H1 (cell line): ENCODE measurements around the gene SLIT3. TPM values are rescaled to one million over a fixed set of nuclear protein-coding genes. Genes with fewer than 3 reads are reported as not detected.

Experiments
- CTCF ChIA-PET: fragments of 300-600 bp; sonication (Branson Sonifier 250); formaldehyde crosslinking; loops from one replicate; lab custom pipeline; 2021; ENCODE audit not compliant: partially characterized antibody; lab: Charles Lee
- POLR2A ChIA-PET: fragments of 300-600 bp; sonication (Branson Sonifier 250); formaldehyde crosslinking; loops from one replicate; lab custom pipeline; 2021; ENCODE audit warnings: inconsistent platforms; ENCODE audit not compliant: partially characterized antibody; lab: Charles Lee
- DNase-seq, 2 experiments: peaks; one replicate each; pipeline versions ENCODE4 v3.0.0 to v3.0.0-alpha.2; 2010 to 2022; ENCODE audit warnings: low spot score in 2 of 2, low read depth in 1 of 2, mixed read lengths in 1 of 2
- FAIRE-seq: peaks from 2 replicates; lab custom pipeline; 2011; peaks lifted over from hg19 to GRCh38; lab: Jason Lieb, UNC
- H2AFZ ChIP-seq: 2 replicates; pipeline ENCODE4 v1.8.1; 2012; ENCODE audit warnings: low read length, inconsistent platforms
- H2AK5ac ChIP-seq: 2 replicates; pipeline ENCODE4 v1.6.1; 2013; ENCODE audit warnings: low read depth, low read length
- H2BK120ac ChIP-seq: replicated peaks from 2 replicates; pipeline ENCODE3; 2013; ENCODE audit warnings: low read depth, low read length, inconsistent platforms
- H2BK12ac ChIP-seq: 2 replicates; pipeline ENCODE4 v1.6.1; 2013; ENCODE audit warnings: low read depth, low read length
- H2BK15ac ChIP-seq: 2 replicates; pipeline ENCODE4 v1.6.1; 2013; ENCODE audit warnings: low read length
- H2BK20ac ChIP-seq: 2 replicates; pipeline ENCODE4 v1.6.1; 2013; ENCODE audit warnings: low read length
- H2BK5ac ChIP-seq: 2 replicates; pipeline ENCODE4 v1.6.1; 2013; ENCODE audit warnings: low read depth, low read length
- H3K14ac ChIP-seq: 2 replicates; pipeline ENCODE4 v1.6.1; 2013; ENCODE audit warnings: inconsistent platforms; ENCODE audit not compliant: insufficient read length
- H3K18ac ChIP-seq: 2 replicates; pipeline ENCODE4 v1.6.1; 2013; ENCODE audit warnings: low read length; ENCODE audit errors: extremely low read depth
- H3K23ac ChIP-seq: 2 replicates; pipeline ENCODE4 v1.6.1; 2013; ENCODE audit warnings: inconsistent platforms; ENCODE audit not compliant: insufficient read length
- H3K23me2 ChIP-seq: 2 replicates; pipeline ENCODE4 v1.6.1; 2013; ENCODE audit warnings: low read depth, low read length
- H3K27ac ChIP-seq: 2 replicates; pipeline ENCODE4 v1.6.1; 2011; ENCODE audit warnings: low read depth, low read length, inconsistent platforms
- H3K27me3 ChIP-seq, 4 experiments: replicated peaks in 1 of 4; 1 replicate in 1 of 4; 2 replicates in 3 of 4; pipeline versions ENCODE4 v1.6.1 to v1.8.1; 2011 to 2013; ENCODE audit warnings: low read length in 3 of 4, mild to moderate bottlenecking in 3 of 4, inconsistent platforms in 2 of 4, mixed read lengths in 2 of 4, moderate library complexity in 1 of 4; ENCODE audit not compliant: control insufficient read depth in 3 of 4, insufficient read depth in 3 of 4; ENCODE audit errors: extremely low read depth in 1 of 4
- H3K36me3 ChIP-seq, 4 experiments: 2 replicates each; pipeline versions ENCODE4 v1.6.1 to v1.8.1; 2011 to 2013; ENCODE audit warnings: mild to moderate bottlenecking in 4 of 4, low read length in 3 of 4, moderate library complexity in 2 of 4, control low read depth in 1 of 4, inconsistent platforms in 1 of 4; ENCODE audit not compliant: insufficient read depth in 4 of 4, control insufficient read depth in 2 of 4
- H3K4ac ChIP-seq: replicated peaks from 2 replicates; pipeline ENCODE3; 2013; ENCODE audit warnings: low read length, low read depth, mixed read lengths, inconsistent platforms; ENCODE audit not compliant: insufficient read length
- H3K4me1 ChIP-seq, 4 experiments: replicated peaks in 1 of 4; 1 replicate in 1 of 4; 2 replicates in 3 of 4; pipeline versions ENCODE4 v1.6.1 to v1.8.1; 2011 to 2013; ENCODE audit warnings: low read length in 3 of 4, inconsistent platforms in 2 of 4, mixed read lengths in 1 of 4; ENCODE audit not compliant: insufficient read depth in 4 of 4, control insufficient read depth in 3 of 4
- H3K4me2 ChIP-seq, 2 experiments: 2 replicates each; pipeline versions ENCODE4 v1.6.1 to v1.8.1; 2011 to 2013; ENCODE audit warnings: low read depth in 2 of 2, low read length in 2 of 2, control low read depth in 1 of 2, inconsistent platforms in 1 of 2, mild to moderate bottlenecking in 1 of 2; ENCODE audit not compliant: insufficient read depth in 1 of 2
- H3K4me3 ChIP-seq, 4 experiments: fragments of 200-600, 300-600 bp in 1 of 4; sonication (generic), shearing (Covaris generic), sonication (Bioruptor Twin) in 1 of 4; 2 replicates each; pipeline versions ENCODE4 v1.5.1 to v1.8.1; 2011 to 2016; ENCODE audit warnings: low read length in 4 of 4, low read depth in 3 of 4, control low read depth in 2 of 4, inconsistent platforms in 2 of 4, mild to moderate bottlenecking in 2 of 4, mixed read lengths in 1 of 4, moderate library complexity in 1 of 4; ENCODE audit not compliant: insufficient read depth in 2 of 4; ENCODE audit errors: extremely low read depth in 1 of 4
- H3K56ac ChIP-seq: replicated peaks from 2 replicates; pipeline ENCODE3; 2013; ENCODE audit warnings: low read depth, mild to moderate bottlenecking, mixed read lengths, low read length, inconsistent platforms; ENCODE audit not compliant: insufficient read length
- H3K79me1 ChIP-seq: 2 replicates; pipeline ENCODE4 v1.6.1; 2013; ENCODE audit warnings: low read depth, low read length, control low read depth
- H3K79me2 ChIP-seq, 2 experiments: 2 replicates each; pipeline versions ENCODE4 v1.6.1 to v1.8.1; 2012 to 2013; ENCODE audit warnings: low read length in 2 of 2, mild to moderate bottlenecking in 2 of 2, inconsistent platforms in 1 of 2; ENCODE audit not compliant: insufficient read depth in 2 of 2, control insufficient read depth in 1 of 2
- H3K9ac ChIP-seq, 4 experiments: replicated peaks in 1 of 4; 1 replicate in 1 of 4; 2 replicates in 3 of 4; pipeline versions ENCODE4 v1.6.1 to v1.8.1; 2011 to 2013; ENCODE audit warnings: low read depth in 3 of 4, low read length in 3 of 4, control low read depth in 2 of 4, mild to moderate bottlenecking in 2 of 4, moderate library complexity in 2 of 4, inconsistent platforms in 1 of 4; ENCODE audit errors: extremely low read depth in 1 of 4
- H3K9me3 ChIP-seq, 2 experiments: 2 replicates each; pipeline versions ENCODE4 v1.6.1 to v1.8.1; 2012 to 2013; ENCODE audit warnings: mild to moderate bottlenecking in 2 of 2, moderate library complexity in 2 of 2, control low read depth in 1 of 2, inconsistent platforms in 1 of 2, low read depth in 1 of 2, low read length in 1 of 2, mixed read lengths in 1 of 2; ENCODE audit not compliant: insufficient read depth in 2 of 2
- H4K20me1 ChIP-seq, 2 experiments: replicated peaks in 1 of 2; 2 replicates each; pipeline versions ENCODE3 to v1.8.1; 2011 to 2013; ENCODE audit warnings: inconsistent platforms in 2 of 2, low read length in 2 of 2, mild to moderate bottlenecking in 1 of 2; ENCODE audit not compliant: insufficient read depth in 2 of 2, control insufficient read depth in 1 of 2
- H4K5ac ChIP-seq: 2 replicates; pipeline ENCODE4 v1.6.1; 2013; ENCODE audit warnings: low read length, low read depth, mixed read lengths, inconsistent platforms; ENCODE audit not compliant: insufficient read length
- H4K8ac ChIP-seq: 2 replicates; pipeline ENCODE4 v1.8.0; 2013; ENCODE audit warnings: mild to moderate bottlenecking, moderate library complexity, low read length, inconsistent platforms; ENCODE audit not compliant: insufficient read depth; ENCODE audit errors: extremely low read depth
- H4K91ac ChIP-seq: replicated peaks from 2 replicates; pipeline ENCODE3; 2013; ENCODE audit warnings: low read length, mixed read lengths, inconsistent platforms; ENCODE audit not compliant: insufficient read length
- BRCA1 ChIP-seq: IDR thresholded peaks from 2 replicates; pipeline ENCODE4 v1.6.1; 2012; ENCODE audit warnings: low read depth, low read length, improper control_type of control experiment
- CBX5 ChIP-seq: fragments of 300-800, 300-1000 bp; sonication (generic); IDR thresholded peaks from 2 replicates; pipeline ENCODE4 v1.7.1; 2016; ENCODE audit warnings: antibody characterized with exemption, low read length, low read depth
- CTBP2 ChIP-seq: IDR thresholded peaks from 2 replicates; pipeline ENCODE4 v1.7.0; 2011; ENCODE audit warnings: borderline replicate concordance, mild to moderate bottlenecking, moderate library complexity, mixed read lengths, low read length; ENCODE audit not compliant: insufficient read depth, insufficient read length
- EGR1 ChIP-seq: IDR thresholded peaks from 2 replicates; pipeline ENCODE4 v1.6.1; 2011; ENCODE audit warnings: low read depth, low read length, borderline replicate concordance
- KDM1A ChIP-seq: fragments of 200-600, 300-600 bp; sonication (generic); IDR thresholded peaks from 2 replicates; pipeline ENCODE4 v1.7.1; 2016; ENCODE audit warnings: mild to moderate bottlenecking, low read length, borderline replicate concordance
- WGBS, 2 experiments: shearing (Covaris generic) in 1 of 2; methylation state at CpG; one replicate each; pipeline versions ENCODE4 v1.1.6 to v1.1.7; 2013 to 2015; ENCODE audit warnings: low lambda C conversion rate in 2 of 2, mixed read lengths in 2 of 2, inconsistent platforms in 1 of 2, low coverage in 1 of 2, missing lambda C conversion rate in 1 of 2; ENCODE audit not compliant: insufficient replicate concordance in 2 of 2, insufficient coverage in 1 of 2, insufficient read length in 1 of 2; ENCODE audit errors: extremely low coverage in 1 of 2, missing lambda C conversion rate in 1 of 2; 5-methylcytosine and 5-hydroxymethylcytosine counted together
- polyA plus RNA-seq, 7 experiments: library from polyadenylated mRNA; depleted of rRNA in 3 of 7; stranded (reverse) in 5 of 7; unstranded in 2 of 7; fragments of >200 nt in 5 of 7; fragments of 200-250 nt in 2 of 7; gene quantifications; 1 replicate in 5 of 7; 2 replicates in 1 of 7; 4 replicates in 1 of 7; pipeline versions ENCODE4 v1.2.1 to v1.2.3, GENCODE V29; 2011 to 2013; ENCODE audit warnings: missing spikeins in 2 of 7, mixed read lengths in 2 of 7
- total RNA-seq: library from RNA; stranded (reverse); fragmentation: NEBNext Ultra II Directional; extraction: Animal tissue kit (Norgen Biotek cat#: 25700); gene quantifications from 2 replicates; pipeline ENCODE4 v1.2.1, GENCODE V29; 2021
- TF ChIP-seq, protein P1 (sequence below): IDR thresholded peaks from 2 replicates; pipeline ENCODE4 v1.6.1; 2011; ENCODE audit warnings: low read depth, mild to moderate bottlenecking, low read length; ENCODE audit not compliant: insufficient read depth
- TF ChIP-seq, protein P2 (sequence below): IDR thresholded peaks from 2 replicates; pipeline ENCODE4 v1.6.1; 2011; ENCODE audit warnings: low read length, improper control_type of control experiment
- TF ChIP-seq, protein P3 (sequence below): IDR thresholded peaks from 2 replicates; pipeline ENCODE4 v1.6.1; 2012; ENCODE audit warnings: inconsistent platforms
- TF ChIP-seq, protein P4 (sequence below), 3 experiments: IDR thresholded peaks; 1 replicate in 2 of 3; 2 replicates in 1 of 3; pipeline versions ENCODE4 v1.5.1 to v1.6.1; 2011; ENCODE audit warnings: low read length in 3 of 3, mild to moderate bottlenecking in 3 of 3, inconsistent platforms in 2 of 3, low read depth in 1 of 3, moderate library complexity in 1 of 3; ENCODE audit not compliant: insufficient read depth in 1 of 3; ENCODE audit errors: control extremely low read depth in 1 of 3

The SLIT3 gene
- total and polyA plus RNA-seq, 2 of the 8 experiments (the other 6 are each of a cell fraction or from before 2014, with no cell fraction given): 1.1 to 1.2 TPM

DNA sequence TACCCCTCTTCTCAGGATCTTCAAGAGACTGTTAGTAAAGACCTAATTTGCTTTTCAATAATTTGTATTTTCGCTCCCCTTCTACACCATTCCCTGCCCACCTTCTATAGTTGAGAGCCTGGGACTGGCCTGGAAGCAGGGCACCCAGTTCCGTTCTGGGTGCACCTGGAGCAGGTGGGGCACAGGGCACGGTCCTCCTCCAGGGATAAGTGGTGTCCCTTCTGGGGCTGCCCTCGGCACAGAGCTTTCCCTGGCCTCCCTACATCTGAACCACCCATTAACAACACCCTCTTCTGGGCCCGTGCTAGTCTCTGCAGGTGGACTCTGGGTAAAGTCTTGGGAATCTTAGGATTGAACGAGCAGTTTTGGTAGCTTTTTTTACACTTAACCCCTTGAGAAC, 628.9 kb downstream of the SLIT3 start:
- no peak overlapping the region for H2BK12ac ChIP-seq
- CTCF ChIA-PET: interaction anchor here (1.2 to 2.8 kb wide), 4 partner anchors 8 to 105 kb away, joined by 3 to 18 read pairs (median 4); no protein-coding TSS in a partner anchor
- FAIRE-seq: no peak

More for the DNA sequence above, 628.9 kb downstream of the SLIT3 start:
- no peak overlapping the region for H3K9ac ChIP-seq
- H3K4me1 ChIP-seq: 0 out of 7 replicates have a peak, but pooled peaks cover 0 to 2% (median 0%) of the 10 kb centered on the region in 4 experiments
- H2AK5ac ChIP-seq: no peak overlapping the region
- no peak overlapping the region for H3K23ac ChIP-seq
- H3K79me2 ChIP-seq: no peaks in the 10 kb centered on the region
- no peak overlapping the region for H4K91ac ChIP-seq
- no peak for DNase-seq
- H3K36me3 ChIP-seq: no peaks in the 10 kb centered on the region
- TF ChIP-seq CBX5 (no peak), BRCA1 (no peak), KDM1A (no peak), CTBP2 (no peak), EGR1 (no peak)
- TF ChIP-seq, protein P1, sequence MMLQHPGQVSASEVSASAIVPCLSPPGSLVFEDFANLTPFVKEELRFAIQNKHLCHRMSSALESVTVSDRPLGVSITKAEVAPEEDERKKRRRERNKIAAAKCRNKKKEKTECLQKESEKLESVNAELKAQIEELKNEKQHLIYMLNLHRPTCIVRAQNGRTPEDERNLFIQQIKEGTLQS: no peak
- TF ChIP-seq, protein P2, sequence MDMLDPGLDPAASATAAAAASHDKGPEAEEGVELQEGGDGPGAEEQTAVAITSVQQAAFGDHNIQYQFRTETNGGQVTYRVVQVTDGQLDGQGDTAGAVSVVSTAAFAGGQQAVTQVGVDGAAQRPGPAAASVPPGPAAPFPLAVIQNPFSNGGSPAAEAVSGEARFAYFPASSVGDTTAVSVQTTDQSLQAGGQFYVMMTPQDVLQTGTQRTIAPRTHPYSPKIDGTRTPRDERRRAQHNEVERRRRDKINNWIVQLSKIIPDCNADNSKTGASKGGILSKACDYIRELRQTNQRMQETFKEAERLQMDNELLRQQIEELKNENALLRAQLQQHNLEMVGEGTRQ: no peak
- TF ChIP-seq, protein P3, sequence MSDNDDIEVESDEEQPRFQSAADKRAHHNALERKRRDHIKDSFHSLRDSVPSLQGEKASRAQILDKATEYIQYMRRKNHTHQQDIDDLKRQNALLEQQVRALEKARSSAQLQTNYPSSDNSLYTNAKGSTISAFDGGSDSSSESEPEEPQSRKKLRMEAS: no peak
- TF ChIP-seq, protein P4, sequence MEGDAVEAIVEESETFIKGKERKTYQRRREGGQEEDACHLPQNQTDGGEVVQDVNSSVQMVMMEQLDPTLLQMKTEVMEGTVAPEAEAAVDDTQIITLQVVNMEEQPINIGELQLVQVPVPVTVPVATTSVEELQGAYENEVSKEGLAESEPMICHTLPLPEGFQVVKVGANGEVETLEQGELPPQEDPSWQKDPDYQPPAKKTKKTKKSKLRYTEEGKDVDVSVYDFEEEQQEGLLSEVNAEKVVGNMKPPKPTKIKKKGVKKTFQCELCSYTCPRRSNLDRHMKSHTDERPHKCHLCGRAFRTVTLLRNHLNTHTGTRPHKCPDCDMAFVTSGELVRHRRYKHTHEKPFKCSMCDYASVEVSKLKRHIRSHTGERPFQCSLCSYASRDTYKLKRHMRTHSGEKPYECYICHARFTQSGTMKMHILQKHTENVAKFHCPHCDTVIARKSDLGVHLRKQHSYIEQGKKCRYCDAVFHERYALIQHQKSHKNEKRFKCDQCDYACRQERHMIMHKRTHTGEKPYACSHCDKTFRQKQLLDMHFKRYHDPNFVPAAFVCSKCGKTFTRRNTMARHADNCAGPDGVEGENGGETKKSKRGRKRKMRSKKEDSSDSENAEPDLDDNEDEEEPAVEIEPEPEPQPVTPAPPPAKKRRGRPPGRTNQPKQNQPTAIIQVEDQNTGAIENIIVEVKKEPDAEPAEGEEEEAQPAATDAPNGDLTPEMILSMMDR (IDR thresholded peaks at IDR 0.05; ENCODE audit: control extremely low read depth in 1 of 3, insufficient read depth in 1 of 3, low read depth in 1 of 3, low read length in 3 of 3): no peak
- no peak overlapping the region for H3K56ac ChIP-seq
- H2BK5ac ChIP-seq: no peak overlapping the region
- no peak overlapping the region for H3K14ac ChIP-seq
- H4K8ac ChIP-seq: peak overlapping the region; percentile 72; the same call in 1 of the 2 replicates
- H3K4me2 ChIP-seq: no peak overlapping the region
- H3K23me2 ChIP-seq: peaks cover 4% of the 10 kb centered on the region; the same call in 1 of the 2 replicates
- no peak overlapping the region for H3K4ac ChIP-seq
- H2BK15ac ChIP-seq: no peak overlapping the region
- WGBS, 2 experiments: 87% methylated on average over 6 of the region's 6 CpGs; no CpG with 5 or more reads in 1 of the 2 experiments
- no peak overlapping the region for H4K5ac ChIP-seq
- no peak overlapping the region for H2BK20ac ChIP-seq
- no peaks in the 10 kb centered on the region for H4K20me1 ChIP-seq
- H3K4me3 ChIP-seq: no peak overlapping the region
- no peaks in the 10 kb centered on the region for H3K9me3 ChIP-seq
- H2AFZ ChIP-seq: no peak overlapping the region
- no peaks in the 10 kb centered on the region for H3K27me3 ChIP-seq
- H3K79me1 ChIP-seq: no peaks in the 10 kb centered on the region
- H3K18ac ChIP-seq: no peak overlapping the region
- POLR2A ChIA-PET: no interaction called here
- H2BK120ac ChIP-seq: no peak overlapping the region
- no peak overlapping the region for H3K27ac ChIP-seq
